Adrenal gland (tissue), 5 donors: Measurements from ENCODE around the gene EPB42.

Source experiments
- CTCF ChIP-seq, 6 experiments: fragments of 450-650 bp in 4 of 6; fragments of 200-600 bp in 2 of 6; sonication (generic) in 1 of 6; IDR thresholded peaks; 1 replicate in 5 of 6; 2 replicates in 1 of 6; pipeline versions ENCODE4 v1.5.1 to v1.8.0; 2016 to 2021; ENCODE audit warnings: antibody characterized with exemption in 6 of 6, mild to moderate bottlenecking in 2 of 6, moderate library complexity in 1 of 6
- POLR2A ChIP-seq, 2 donors: fragments of 450-650 bp; IDR thresholded peaks; one replicate each; pipeline ENCODE4 v1.6.1; 2017; ENCODE audit warnings: antibody characterized with exemption in 2 of 2, mild to moderate bottlenecking in 2 of 2, moderate library complexity in 1 of 2
- donor health status: DM: no; HTN: no; CAD: no.

- TF ChIP-seq CTCF (IDR thresholded peaks at IDR 0.05) = no peak
- no peak for TF ChIP-seq POLR2A (IDR thresholded peaks at IDR 0.05)
Measured at GRCh38 chr15:43250785-43251184, 30.0 kb upstream of the EPB42 start.
